GM18502 (cell line): ENCODE measurements around the gene BSND.

Source experiments
- ATAC-seq: cut with Tn5 transposase; IDR thresholded peaks from one replicate; pipeline ENCODE4 v1.9.1; 2021; ENCODE audit warnings: mild to moderate bottlenecking; ENCODE audit not compliant: unreplicated experiment, poor library complexity

The BSND gene

GRCh38 chr1:54989968-54990810, 8.5 kb upstream of the BSND start:
- no peak for ATAC-seq

GRCh38 chr1:54990916-54991315, 7.8 kb upstream of the BSND start:
- ATAC-seq, result no peak

GRCh38 chr1:54991939-54992338, 6.8 kb upstream of the BSND start:
- ATAC-seq, result no peak

GRCh38 chr1:54993140-54993539, 5.6 kb upstream of the BSND start:
- no peak for ATAC-seq

GRCh38 chr1:54994355-54994990, 4.3 kb upstream of the BSND start:
- no peak for ATAC-seq

GRCh38 chr1:54995013-54995760, 3.5 kb upstream of the BSND start:
- ATAC-seq, result no peak

GRCh38 chr1:54995835-54996234, 2.9 kb upstream of the BSND start:
- no peak for ATAC-seq

GRCh38 chr1:54996359-54996868, 2.3 kb upstream of the BSND start:
- ATAC-seq, result peak; percentile 82

- ATAC-seq, result no peak
Observed at GRCh38 chr1:54996869-54997710, 1.6 kb upstream of the BSND start.

GRCh38 chr1:54997711-54997986, 1.1 kb upstream of the BSND start:
- ATAC-seq, result no peak

GRCh38 chr1:54998100-54998499, 633 bp upstream of the BSND start:
- no peak for ATAC-seq

GRCh38 chr1:55000110-55001085, 1.7 kb downstream of the BSND start:
- ATAC-seq, result no peak

- no peak for ATAC-seq
Observed at GRCh38 chr1:55001311-55001710, 2.6 kb downstream of the BSND start.

GRCh38 chr1:55002686-55003085, 4.0 kb downstream of the BSND start:
- ATAC-seq, result no peak

GRCh38 chr1:55005351-55006140, 6.8 kb downstream of the BSND start:
- no peak for ATAC-seq

- ATAC-seq, result no peak
Observed at GRCh38 chr1:55006931-55007330, 8.2 kb downstream of the BSND start.

- no peak for ATAC-seq
Observed at GRCh38 chr1:55007625-55008024, 8.9 kb downstream of the BSND start.

GRCh38 chr1:55010194-55010886, 11.6 kb downstream of the BSND start:
- ATAC-seq, result no peak
